ENCODE data around the gene PLK3.
"Not testable (repeated sequence)": the region's sequence is repeated elsewhere in the genome, so short reads cannot be mapped to it uniquely, and the experiment has no call there.

PLK3 gene

DNA sequence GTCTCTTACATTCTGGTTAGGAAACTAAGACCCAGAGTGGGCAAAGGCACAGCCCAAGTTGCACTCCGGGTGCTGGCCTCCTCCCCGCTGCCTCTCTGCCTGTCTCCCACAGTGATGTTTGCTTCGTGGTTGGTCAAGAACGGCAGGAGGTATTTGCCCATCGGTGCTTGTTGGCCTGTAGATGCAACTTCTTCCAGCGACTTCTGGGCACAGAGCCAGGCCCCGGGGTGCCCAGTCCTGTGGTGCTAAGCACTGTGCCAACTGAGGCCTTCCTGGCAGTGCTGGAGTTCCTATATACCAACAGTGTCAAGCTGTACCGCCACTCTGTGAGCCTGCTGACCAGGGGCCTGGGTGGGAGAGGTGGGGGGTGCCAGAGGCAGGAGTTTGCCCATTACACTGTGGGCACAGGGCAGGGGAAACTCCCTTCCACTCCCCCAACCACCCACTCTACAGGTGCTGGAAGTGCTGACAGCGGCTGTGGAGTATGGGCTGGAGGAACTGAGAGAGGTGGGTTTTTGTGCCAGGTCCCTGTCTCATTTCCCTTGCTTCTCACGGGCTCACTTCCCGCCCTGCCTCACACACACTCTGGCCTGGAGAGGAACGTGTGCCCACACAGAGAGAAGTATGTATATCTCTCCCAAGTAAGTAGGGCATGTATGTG lies 10.1 kb downstream of the PLK3 start:
- peak; percentile 54 for DNase-seq

DNA sequence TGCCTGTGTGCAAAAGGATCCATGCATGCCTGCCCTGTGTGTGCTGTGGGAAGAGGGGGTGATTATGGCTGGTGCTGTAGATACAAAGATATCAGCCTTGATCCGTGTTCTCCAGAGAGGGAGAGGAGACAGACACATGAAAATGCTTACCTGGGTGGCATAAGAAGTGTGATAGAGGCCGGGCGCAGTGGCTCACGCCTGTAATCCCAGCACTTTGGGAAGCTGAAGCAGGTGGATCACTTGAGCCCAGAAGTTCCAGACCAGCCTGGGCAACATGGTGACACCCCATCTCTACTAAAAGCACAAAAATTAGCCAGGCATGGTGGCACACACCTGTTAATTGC lies 10.6 kb downstream of the PLK3 start:
- DNase-seq, result peak; percentile 31

DNA sequence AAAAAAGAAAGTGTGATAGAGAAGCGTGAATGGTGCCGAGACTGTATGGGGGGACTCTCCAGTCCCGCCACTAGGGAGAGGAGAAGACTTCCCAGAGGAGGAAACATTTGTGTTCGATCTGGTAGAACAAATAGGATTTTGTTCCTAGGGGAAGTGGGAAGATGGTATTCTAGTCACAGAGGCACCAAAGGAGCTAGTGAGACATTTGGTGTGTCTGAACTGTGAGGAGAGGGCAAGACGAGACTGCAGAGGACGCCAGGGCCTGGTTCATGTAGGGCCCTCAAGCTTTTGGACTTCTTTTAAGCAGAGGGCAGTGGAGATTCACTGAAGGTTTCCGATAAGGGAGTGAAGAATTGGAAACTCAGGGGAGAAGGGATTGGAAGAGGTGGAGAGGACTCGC lies 11.1 kb downstream of the PLK3 start:
- peak; percentile 17 for DNase-seq

DNA sequence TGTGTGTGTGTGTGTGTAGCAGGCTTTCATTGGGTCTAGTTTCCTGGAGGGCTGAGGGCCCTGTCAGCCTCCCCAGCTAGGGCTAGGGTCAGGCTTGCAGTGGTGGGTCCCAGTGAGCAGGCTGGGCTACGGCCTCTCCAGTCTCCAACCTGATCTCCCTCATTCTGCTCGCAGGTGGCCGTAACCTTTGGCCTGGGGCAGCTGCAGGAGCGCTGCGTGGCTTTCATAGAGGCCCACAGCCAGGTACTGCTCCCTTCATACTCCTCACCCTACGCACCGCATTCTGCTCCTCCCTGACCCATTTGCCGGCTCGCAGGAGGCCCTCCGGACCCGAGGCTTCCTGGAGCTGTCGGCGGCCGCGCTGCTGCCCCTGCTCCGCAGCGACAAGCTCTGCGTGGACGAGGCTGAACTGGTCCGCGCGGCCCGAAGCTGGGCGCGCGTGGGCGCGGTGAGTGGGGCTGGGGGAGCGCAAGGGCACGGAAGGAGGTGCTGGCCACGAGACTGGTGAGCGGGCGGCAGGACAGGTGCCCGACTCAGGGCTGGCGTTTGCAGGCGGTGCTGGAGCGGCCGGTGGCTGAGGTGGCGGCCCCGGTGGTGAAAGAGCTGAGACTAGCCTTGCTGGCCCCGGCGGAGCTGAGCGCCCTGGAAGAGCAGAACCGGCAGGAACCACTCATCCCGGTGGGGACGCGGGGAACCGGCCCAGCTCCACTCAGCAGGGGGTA lies 12.8 kb downstream of the PLK3 start:
- DNase-seq, result peak; percentile 38

DNA sequence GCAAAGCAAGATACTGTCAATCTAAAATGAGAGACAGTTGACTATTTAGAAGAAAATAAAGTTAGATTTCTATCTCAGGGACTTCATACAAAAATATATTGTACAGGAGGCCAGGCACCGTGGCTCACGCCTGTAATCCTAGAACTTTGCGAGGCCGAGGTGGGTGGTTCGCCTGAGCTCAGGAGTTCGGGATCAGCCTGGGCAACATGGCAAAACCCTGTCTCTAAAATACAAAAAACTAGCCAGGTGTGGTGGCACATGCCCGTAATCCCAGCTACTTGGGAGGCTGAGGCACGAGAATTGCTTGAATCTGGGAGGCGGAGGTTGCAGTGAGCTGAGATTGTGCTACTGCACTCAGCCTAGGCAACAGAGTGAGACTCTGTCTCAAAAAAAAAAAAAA lies 15.7 kb downstream of the PLK3 start:
- peak; percentile 16 for DNase-seq

DNA sequence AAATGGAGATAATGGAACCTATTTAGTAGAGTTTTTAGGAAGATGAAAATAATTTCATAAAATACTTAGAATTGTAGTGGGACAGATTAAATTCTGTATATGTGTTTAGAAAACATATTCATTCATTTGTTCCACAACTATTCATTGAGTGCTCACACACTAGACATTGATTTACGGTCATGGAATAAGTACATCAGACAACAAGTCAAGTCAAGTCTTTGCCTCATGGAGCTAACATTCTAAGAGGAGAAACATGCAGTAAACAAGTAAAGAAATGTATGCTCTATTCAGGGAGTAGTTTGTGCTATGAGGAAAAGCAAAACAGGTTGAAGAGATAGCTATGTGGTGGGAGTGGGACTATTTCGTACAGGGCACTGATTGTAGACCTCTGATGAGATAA lies 17.1 kb downstream of the PLK3 start:
- no peak for DNase-seq

DNA sequence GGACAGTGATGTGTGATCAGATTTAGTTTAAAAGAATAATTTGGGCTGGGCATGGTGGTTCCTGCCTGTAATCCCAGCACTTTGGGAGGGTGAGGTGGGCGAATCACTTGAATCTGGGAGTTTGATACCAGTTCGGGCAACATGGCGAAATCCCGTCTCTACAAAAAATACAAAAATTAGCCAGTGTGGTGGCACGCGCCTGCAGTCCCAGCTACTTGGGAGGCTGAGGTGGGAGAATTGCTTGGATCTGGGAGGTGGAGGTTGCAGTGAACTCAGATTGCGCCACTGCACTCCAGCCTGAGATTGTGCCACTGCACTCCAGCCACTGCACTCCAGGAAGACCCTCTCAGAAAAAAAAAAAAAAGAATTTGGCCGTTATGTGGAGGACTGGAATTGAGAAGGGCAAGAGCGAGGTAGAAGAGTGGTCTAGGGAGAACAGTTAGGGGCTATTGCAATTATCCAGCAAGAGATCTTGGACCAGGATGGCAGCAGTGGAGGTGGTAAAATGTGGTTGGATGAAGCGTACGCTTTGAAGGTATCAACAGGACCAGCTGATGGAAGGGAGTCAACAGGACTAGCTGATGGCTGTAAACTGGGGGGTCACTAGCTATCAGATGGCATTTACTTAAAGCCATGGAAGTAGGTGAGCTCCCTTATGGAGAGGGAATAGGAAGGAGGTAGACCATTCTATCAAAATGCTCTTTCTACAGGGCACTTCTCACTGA lies 17.8 kb downstream of the PLK3 start:
- DNase-seq, result peak; percentile 15

DNA sequence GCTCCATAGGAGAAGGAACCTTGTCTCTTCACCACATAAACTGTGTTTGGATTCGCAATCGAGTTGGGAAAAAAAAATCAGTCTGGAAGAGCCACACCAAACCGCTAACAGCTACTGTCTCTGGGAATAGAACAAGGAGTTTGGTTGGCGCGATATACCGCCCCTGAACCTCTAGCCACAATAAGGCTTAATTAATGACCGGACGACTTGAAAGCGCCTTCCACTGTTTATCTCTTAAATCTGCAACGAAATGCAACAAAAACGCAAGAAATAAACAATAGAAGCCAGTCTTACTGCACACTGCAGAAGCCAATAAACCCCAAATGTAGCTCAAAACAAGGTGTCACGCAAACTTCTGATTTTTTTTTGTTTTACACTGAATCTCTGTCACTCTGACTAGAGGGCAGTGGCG lies 19.0 kb downstream of the PLK3 start:
- DNase-seq, result no peak

DNA sequence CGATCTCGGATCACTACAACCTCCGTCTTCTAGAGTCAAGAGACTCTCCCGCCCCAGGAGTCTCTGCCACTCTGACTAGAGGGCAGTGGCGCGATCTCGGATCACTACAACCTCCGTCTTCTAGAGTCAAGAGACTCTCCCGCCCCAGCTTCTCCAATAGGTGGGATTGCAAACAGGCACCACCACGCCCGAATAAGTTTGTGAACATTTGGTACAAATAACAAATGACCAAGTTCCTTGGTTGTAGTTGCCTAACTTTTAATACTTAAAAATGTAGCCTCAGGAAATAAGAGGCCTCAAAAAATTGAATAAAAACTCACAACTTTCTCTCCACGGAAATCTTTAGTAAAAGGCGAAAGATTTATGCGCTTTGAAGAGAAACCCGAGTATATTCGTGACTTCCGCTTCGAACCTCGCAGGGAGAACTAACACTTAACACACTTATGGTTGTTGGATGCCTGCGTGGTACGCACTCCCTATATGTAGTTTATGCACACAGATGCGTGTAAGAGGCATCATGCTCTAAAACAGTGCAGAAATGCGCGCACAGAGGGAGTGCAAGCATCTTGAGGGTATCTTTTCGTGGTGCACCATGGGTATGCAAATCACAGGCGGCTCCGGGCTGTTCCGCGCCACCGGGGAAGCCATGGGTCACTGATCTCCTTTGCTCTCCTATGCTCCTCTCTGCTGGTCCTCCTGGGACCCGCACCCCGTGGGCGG lies 19.6 kb downstream of the PLK3 start:
- DNase-seq, result peak; percentile 87

DNA sequence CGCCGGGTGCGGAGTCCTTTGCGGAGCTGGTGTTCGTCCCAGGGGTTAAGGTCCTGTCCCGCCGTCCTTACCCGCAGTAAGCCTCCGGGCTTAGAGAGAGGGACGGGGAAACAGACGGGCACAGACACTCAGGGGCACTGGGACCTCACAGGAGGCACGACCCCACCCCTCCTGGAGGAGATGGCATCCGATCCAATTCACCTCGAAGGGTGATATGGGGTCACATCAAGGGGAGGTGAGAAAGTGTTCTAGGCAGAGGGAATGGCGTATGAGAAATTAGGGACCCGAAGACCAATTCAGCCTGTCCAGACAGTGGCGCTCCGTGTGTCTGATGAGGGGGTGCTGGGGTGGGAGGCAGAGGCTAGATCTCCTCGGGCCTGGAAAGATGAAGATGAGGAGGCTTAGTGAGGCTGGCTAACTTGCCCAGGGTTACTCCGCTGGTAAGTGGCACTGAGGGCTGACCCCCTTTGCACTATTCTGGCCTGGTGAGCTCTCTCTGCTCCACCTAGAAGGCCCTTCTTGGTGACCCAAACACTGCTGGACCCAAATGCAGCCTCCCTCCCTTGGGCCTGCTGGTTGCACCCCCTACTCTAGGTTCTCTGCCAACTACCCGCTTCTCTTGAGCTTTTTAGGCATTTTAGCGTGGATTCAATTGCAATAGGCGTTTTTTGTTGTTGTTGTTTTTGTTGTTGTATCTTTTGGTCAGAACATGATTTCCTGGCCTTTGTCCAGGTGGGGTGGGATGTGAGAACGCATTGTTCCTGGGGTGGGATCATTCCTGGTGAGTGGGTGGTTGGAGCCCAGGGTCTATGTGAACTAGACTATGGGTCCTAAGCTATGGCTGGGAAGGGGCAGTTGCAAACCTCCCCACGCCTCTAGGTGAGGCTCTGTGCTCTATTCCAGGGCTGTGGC lies 20.4 kb downstream of the PLK3 start:
- DNase-seq, result peak; percentile 26

DNA sequence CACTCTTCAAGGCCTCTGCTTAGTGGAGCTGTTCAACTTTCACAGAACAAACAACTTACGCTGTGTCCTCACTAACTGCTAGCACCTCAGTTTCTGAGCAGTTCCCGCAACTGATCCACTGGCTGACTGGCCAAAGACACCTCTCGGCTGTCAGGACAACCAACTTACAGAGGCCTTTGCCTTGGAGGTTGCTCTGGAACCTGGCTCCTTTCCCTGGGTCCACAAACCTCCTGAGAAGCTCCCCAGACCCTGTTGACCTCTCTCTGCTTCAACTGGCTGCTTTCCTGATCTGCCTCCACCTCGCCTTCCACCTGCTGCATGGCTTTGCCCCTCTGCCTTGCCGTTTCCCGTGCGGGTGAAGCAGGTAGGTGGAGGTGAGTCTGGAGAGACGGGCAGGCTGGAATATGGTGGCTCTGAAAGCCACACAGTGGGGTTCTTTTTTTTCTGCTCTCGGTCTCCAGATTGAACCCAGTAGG lies 21.1 kb downstream of the PLK3 start:
- DNase-seq, result no peak

DNA sequence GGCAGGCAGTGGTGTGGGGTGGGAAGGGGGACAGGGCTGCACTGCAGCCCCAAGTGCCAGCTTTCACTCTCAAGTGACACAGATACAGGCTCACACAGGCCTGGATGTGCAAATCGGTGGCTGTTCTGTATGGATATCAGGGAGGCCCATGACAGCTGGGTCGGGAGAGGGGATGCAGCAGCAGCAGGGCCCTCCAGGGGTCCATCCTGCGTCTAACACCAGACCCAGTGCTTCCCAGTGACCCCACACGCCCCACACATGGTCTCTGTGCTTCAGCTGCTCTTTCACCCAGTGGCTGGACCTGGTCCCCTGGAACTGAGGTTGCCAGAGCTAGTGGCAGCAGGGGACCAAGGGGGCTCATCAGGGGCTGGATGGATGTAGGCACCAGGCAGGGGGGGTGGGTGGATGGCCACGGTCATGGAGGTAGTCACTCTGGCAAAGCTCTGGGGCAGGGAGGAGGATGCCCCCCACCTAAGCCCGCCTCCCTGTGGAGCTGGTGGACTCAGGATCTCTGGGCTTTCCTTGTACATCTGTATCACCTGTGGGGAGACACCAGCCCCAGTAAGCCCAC lies 22.0 kb downstream of the PLK3 start:
- DNase-seq, result no peak

DNA sequence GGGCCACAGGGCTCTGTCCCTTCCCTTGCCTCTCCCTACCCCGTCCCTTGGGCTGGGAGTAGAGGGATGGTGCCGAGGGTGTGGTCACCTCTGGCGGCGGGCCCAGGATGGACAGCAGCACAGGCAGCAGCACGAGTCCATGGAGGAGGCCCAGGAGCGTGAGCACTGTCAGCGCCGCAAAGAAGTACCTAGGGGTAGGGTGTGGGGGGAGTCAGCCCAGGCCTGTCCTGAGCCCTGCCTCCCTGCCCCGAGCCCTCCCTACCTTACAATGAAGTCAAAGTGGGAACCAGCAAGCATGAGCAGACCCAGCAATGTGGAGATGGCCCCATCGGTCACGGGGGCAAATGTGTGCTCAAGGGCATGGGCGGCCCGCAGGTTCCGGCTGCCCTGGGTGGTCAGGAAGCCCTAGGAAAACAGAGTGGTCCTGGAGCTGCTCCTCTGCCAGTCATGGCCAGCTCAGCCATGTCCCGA lies 22.8 kb downstream of the PLK3 start:
- no peak for DNase-seq

DNA sequence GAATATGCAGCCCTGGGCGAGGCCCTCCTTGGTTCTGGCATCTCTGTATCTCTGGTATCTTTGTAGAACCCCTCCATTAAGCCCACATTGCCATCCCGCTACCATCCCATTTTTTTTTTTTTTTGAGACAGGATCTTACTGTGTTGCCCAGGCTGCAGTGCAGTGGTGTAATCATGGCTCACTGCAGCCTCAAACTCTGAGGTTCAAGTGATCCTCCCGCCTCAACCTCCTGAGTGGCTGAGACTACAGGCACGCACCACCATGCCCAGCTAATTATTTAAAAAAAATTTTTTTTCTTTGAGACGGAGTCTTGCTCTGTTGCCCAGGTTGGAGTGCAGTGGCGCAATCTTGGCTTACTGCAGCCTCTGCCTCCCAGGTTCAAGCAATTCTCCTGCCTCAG lies 24.2 kb downstream of the PLK3 start:
- not testable (repeated sequence) for DNase-seq

DNA sequence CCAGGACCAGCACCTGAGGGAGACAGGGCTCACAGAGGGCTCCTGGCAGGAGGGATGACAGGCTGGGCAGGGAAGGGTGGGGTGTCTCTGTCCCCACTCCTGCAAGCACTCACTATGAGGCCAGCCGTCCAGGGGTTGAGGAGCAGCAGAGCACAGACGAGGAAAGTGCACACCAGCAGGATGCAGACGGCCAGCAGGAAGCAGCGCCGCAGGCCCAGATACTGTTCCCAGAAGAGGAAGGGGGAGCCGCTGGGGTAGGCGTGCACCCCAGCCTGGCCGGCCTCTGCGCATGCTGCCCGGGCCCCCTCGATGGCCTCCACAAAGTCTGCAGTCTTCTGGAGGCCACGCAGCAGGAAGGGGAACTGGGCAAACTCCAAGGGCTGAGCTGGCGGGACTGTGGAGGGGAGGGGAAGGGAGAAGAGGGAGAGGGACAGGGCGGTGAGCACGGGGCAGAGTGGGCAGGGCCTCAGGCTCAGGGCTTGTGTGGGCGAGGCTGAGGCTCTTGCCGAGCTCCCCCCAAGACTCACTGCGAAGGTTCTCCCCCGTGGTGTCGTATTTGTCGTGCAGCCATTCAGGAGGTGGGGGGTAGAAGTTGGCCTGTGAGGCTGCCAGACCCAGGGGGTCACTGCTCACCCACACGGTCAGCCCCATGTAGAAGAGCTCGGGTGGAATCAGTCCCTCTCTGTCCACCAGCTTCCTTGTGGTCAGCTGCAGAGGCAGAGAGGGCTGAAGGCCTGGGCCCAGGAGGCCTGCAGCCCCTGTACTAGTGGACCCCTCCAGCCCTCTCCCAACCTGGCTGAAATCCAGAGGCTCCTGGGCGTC lies 26.4 kb downstream of the PLK3 start:
- DNase-seq, result no peak

DNA sequence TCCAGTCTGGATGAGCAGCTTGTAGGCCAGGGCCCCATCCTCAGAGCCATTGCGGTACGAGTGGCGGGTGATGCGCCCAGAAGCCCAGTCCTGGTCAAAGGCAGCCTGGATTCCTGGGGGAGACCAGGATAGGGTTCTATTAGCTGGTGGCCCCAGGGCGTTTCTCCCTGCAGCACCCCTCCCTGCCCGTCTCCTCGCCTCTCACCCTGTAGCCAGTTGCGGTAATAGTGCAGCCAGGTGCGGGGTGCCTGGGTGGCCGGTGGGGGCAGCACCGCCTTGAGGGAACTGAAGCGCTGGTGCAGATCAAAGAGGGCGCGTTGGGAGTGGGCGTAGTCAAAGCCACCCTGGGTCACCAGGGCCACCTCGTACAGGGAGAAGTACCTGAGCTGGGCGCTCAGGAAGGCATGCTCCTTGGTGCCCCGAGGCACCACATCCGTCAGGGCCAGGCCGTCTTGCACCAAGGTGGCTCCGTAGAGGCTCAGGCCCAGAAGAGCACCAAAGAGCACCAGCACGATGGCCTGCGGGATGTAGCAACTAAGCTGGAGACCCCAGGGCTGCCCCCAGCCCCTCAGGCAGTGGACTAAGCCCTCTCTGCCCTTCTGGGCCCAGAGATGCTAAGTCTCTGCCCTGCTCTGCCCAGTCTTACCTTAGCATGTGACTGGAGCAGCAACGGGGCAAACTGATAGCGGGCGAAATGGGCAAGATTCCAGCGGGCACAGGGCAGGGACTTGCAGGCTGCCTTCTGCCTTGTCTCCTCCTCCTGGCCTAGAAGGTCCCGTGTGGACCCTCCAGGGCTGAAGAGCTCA lies 27.2 kb downstream of the PLK3 start:
- no peak for DNase-seq

DNA sequence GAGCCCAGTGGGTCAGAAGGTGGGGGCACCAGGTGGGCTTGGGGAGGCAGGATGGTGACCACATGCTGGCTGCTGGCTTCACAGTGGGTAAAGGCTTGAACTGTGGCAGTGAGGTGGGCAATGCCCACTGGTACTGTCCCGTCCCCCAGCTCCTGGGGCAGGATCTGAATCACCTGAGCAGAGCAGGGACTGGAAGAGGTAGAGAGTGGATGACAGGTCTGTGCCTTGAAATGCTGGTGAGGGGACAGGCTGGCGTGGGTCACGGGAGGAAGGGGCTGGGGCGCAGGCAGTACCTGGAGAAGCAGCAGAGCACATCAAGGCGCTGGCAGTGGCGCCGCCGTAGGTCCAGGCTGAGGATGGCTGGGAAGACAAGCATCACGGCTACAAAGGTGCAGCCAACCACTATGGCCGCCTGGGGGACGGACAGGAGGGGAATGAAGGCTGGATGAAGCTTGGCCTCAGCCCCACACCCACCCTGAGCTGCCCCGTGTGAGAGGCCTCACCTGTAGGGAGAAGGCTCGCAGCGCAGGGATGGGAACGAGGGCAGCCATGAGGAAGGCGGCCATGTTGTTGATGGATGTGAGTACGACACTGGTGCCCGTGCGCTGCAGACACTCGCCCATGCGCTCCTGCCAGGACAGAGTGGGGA lies 27.9 kb downstream of the PLK3 start:
- DNase-seq, result no peak

DNA sequence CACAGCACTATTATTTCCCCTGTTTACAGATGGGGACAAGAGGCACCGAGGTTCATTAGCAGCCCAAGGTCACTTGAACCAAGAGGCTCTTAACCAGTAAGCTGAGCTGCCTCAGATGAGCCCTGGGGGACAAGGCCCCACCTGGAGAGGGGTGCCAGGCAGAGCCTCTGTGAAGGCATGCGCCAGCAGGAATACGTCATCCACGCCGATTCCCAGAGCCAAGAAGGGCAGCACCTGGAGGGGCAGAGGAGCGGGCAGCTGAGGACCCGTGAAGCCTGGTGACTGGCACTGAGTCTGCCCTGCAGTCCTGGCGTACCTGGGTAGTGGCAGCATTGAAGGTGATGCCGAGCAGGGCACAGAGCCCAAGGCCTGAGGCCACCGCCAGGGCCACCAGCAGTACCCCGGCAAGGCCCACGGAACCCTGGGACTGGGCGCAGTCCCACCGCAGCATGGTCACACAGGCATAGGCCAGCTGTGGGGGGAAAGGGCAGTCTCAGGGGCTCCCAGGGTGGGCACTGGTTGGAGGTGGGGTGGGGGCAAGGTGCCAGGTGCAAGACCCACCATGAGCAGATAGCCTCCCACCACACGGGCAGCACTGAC lies 28.8 kb downstream of the PLK3 start:
- DNase-seq, result no peak
